Tibial nerve (tissue), 4 donors: ENCODE measurements around the gene ZNF324B. TPM values are rescaled to one million over a fixed set of nuclear protein-coding genes. Genes with fewer than 3 reads are reported as not detected.
"Not testable (repeated sequence)": the region's sequence is repeated elsewhere in the genome, so short reads cannot be mapped to it uniquely, and the experiment has no call there.

Experiments used
- DNase-seq, 2 donors: peaks; one replicate each; pipeline ENCODE4 v3.0.0-alpha.2; 2019; ENCODE audit warnings: low spot score in 2 of 2
- H3K27ac ChIP-seq, 4 donors: fragments of 200-600 bp; sonication (generic) in 3 of 4; one replicate each; pipeline ENCODE4 v1.5.1; 2017 to 2019; ENCODE audit warnings: mild to moderate bottlenecking in 1 of 4
- H3K27me3 ChIP-seq, 2 donors: fragments of 200-600 bp; sonication (generic) in 1 of 2; one replicate each; pipeline versions ENCODE4 v1.5.1 to v1.6.0; 2017 to 2019
- H3K36me3 ChIP-seq, 3 donors: fragments of 200-600 bp; sonication (generic); one replicate each; pipeline ENCODE4 v1.5.1; 2018 to 2019
- H3K4me1 ChIP-seq, 4 donors: fragments of 200-600 bp; sonication (generic) in 3 of 4; one replicate each; pipeline ENCODE4 v1.5.1; 2017 to 2019
- H3K4me3 ChIP-seq, 4 donors: fragments of 200-600 bp; sonication (generic) in 3 of 4; one replicate each; pipeline ENCODE4 v1.5.1; 2017 to 2019; ENCODE audit warnings: mild to moderate bottlenecking in 1 of 4, moderate library complexity in 1 of 4
- H3K9me3 ChIP-seq, 4 donors: fragments of 200-600 bp; sonication (generic) in 3 of 4; one replicate each; pipeline ENCODE4 v1.5.1; 2017 to 2019
- CTCF ChIP-seq, 5 experiments: fragments of 200-600 bp in 3 of 5; fragments of 450-650 bp in 2 of 5; sonication (generic) in 3 of 5; IDR thresholded peaks; one replicate each; pipeline ENCODE4 v1.5.1; 2016 to 2019; ENCODE audit warnings: antibody characterized with exemption in 5 of 5, mild to moderate bottlenecking in 3 of 5, moderate library complexity in 2 of 5
- EP300 ChIP-seq, 2 donors: sonication (generic); formaldehyde crosslinking; IDR thresholded peaks; one replicate each; pipeline ENCODE4 v1.6.1; 2017; ENCODE audit warnings: antibody characterized with exemption in 2 of 2, mild to moderate bottlenecking in 1 of 2
- POLR2A ChIP-seq, 2 donors: fragments of 450-650 bp; IDR thresholded peaks; one replicate each; pipeline ENCODE4 v1.6.1; 2017; ENCODE audit warnings: antibody characterized with exemption in 2 of 2, mild to moderate bottlenecking in 2 of 2, moderate library complexity in 2 of 2
- WGBS, 2 donors: methylation state at CpG; one replicate each; pipeline ENCODE4 v1.1.5; 2018; 5-methylcytosine and 5-hydroxymethylcytosine counted together
- total RNA-seq, 4 donors: library from RNA; depleted of rRNA; stranded (reverse); fragments of >200 nt; gene quantifications; one replicate each; pipeline ENCODE4 v1.1.0, GENCODE V29; 2016

ZNF324B gene
- total RNA-seq, 4 donors from 2014 or later = 13.6 to 23.4 (median 15.5) TPM

- not testable (repeated sequence) for H3K4me3 ChIP-seq, DNase-seq, H3K9me3 ChIP-seq, H3K27ac ChIP-seq
- peaks cover 0 to 14% of the 10 kb centered on the region in 2 donors for H3K27me3 ChIP-seq
- H3K36me3 ChIP-seq = peaks cover 0 to 14% (median 0%) of the 10 kb centered on the region in 3 donors
- H3K4me1 ChIP-seq = peaks cover 0 to 22% (median 5%) of the 10 kb centered on the region in 4 donors
- WGBS, 2 donors = 62 to 74% methylated on average over 5 of the region's 5 CpGs
Measured at GRCh38 chr19:58449980-58450379, 1.4 kb upstream of the ZNF324B start.

GRCh38 chr19:58450856-58451357 is 515 bp upstream of the ZNF324B start:
- H3K27ac ChIP-seq = no peak overlapping the region

GRCh38 chr19:58453743-58454142 is 2.3 kb downstream of the ZNF324B start:
- Histone ChIP-seq H3K4me1 (peaks cover 0 to 22% (median 5%) of the 10 kb centered on the region in 4 donors), H3K9me3 (no peaks in the 10 kb centered on the region), H3K27me3 (peaks cover 0 to 7% of the 10 kb centered on the region in 2 donors), H3K4me3 (no peak overlapping the region), H3K27ac (no peak overlapping the region), H3K36me3 (peaks cover 0 to 50% (median 4%) of the 10 kb centered on the region in 3 donors)
- DNase-seq = no peak
- WGBS, 2 donors = 80 to 93% methylated on average over 4 to 6 of the region's 6 CpGs
- TF ChIP-seq CTCF (IDR thresholded peaks at IDR 0.05) (no peak), EP300 (IDR thresholded peaks at IDR 0.05) (no peak), POLR2A (IDR thresholded peaks at IDR 0.05) (no peak)

More at GRCh38 chr19:58450856-58451357, 515 bp upstream of the ZNF324B start:
- Histone ChIP-seq H3K4me3 (peak overlapping the region; percentile 69 to 96 (median 86)), H3K4me1 (peaks cover 0 to 22% (median 5%) of the 10 kb centered on the region in 4 donors), H3K36me3 (peaks cover 0 to 22% (median 0%) of the 10 kb centered on the region in 3 donors), H3K27me3 (peaks cover 0 to 14% of the 10 kb centered on the region in 2 donors), H3K9me3 (no peaks in the 10 kb centered on the region)
- DNase-seq = peak in 1 of 2 donors; percentile 23
- WGBS, 2 donors = 7 to 11% methylated on average over 11 of the region's 11 CpGs
- TF ChIP-seq EP300 (IDR thresholded peaks at IDR 0.05) = no peak

GRCh38 chr19:58455306-58455705 is 3.9 kb downstream of the ZNF324B start:
- H3K4me1 ChIP-seq = peaks cover 0 to 22% (median 5%) of the 10 kb centered on the region in 4 donors
- H3K36me3 ChIP-seq = peaks cover 0 to 59% (median 4%) of the 10 kb centered on the region in 3 donors
- no peak for DNase-seq
- TF ChIP-seq EP300 (IDR thresholded peaks at IDR 0.05) (no peak), POLR2A (IDR thresholded peaks at IDR 0.05) (no peak), CTCF (IDR thresholded peaks at IDR 0.05) (no peak)
- whole genome bisulfite sequencing, 2 donors = 92 to 94% methylated on average over 9 to 21 of the region's 21 CpGs
- H3K27ac ChIP-seq = no peak overlapping the region
- H3K27me3 ChIP-seq = no peaks in the 10 kb centered on the region
- H3K4me3 ChIP-seq = no peak overlapping the region
- H3K9me3 ChIP-seq = no peaks in the 10 kb centered on the region

- H3K4me1 ChIP-seq = peaks cover 0 to 15% (median under 1%) of the 10 kb centered on the region in 4 donors
- no peak overlapping the region for H3K4me3 ChIP-seq
- TF ChIP-seq EP300 (IDR thresholded peaks at IDR 0.05) = no peak
- TF ChIP-seq POLR2A (IDR thresholded peaks at IDR 0.05) = no peak
- no peak for TF ChIP-seq CTCF (IDR thresholded peaks at IDR 0.05)
- H3K9me3 ChIP-seq = no peaks in the 10 kb centered on the region
- 96% methylated on average over 25 to 35 of the region's 35 CpGs for WGBS, 2 donors
- H3K36me3 ChIP-seq = peaks cover 0 to 59% (median 4%) of the 10 kb centered on the region in 3 donors
- H3K27ac ChIP-seq = no peak overlapping the region
- DNase-seq = no peak
- no peaks in the 10 kb centered on the region for H3K27me3 ChIP-seq
Measured at GRCh38 chr19:58456111-58456510, 4.7 kb downstream of the ZNF324B start.

GRCh38 chr19:58460039-58460438 is 8.6 kb downstream of the ZNF324B start:
- peaks cover 0 to 45% (median 4%) of the 10 kb centered on the region in 3 donors for H3K36me3 ChIP-seq
- TF ChIP-seq POLR2A (IDR thresholded peaks at IDR 0.05) = no peak
- no peak for TF ChIP-seq CTCF (IDR thresholded peaks at IDR 0.05)
- no peak for TF ChIP-seq EP300 (IDR thresholded peaks at IDR 0.05)
- H3K27ac ChIP-seq = no peak overlapping the region
- H3K4me3 ChIP-seq = no peak overlapping the region
- no peaks in the 10 kb centered on the region for H3K9me3 ChIP-seq
- H3K27me3 ChIP-seq = no peaks in the 10 kb centered on the region
- WGBS, 2 donors = 89 to 92% methylated on average over 2 of the region's 2 CpGs
- no peak for DNase-seq
- H3K4me1 ChIP-seq = no peaks in the 10 kb centered on the region
